Tibial nerve (tissue), 4 donors: ENCODE data around the gene RSAD1. TPM values are rescaled to one million over a fixed set of nuclear protein-coding genes. Genes with fewer than 3 reads are reported as not detected.

Experiments
- DNase-seq, 2 donors: peaks; one replicate each; pipeline ENCODE4 v3.0.0-alpha.2; 2019; ENCODE audit warnings: low spot score in 2 of 2
- H3K27ac ChIP-seq, 4 donors: fragments of 200-600 bp; sonication (generic) in 3 of 4; one replicate each; pipeline ENCODE4 v1.5.1; 2017 to 2019; ENCODE audit warnings: mild to moderate bottlenecking in 1 of 4
- H3K27me3 ChIP-seq, 2 donors: fragments of 200-600 bp; sonication (generic) in 1 of 2; one replicate each; pipeline versions ENCODE4 v1.5.1 to v1.6.0; 2017 to 2019
- H3K36me3 ChIP-seq, 3 donors: fragments of 200-600 bp; sonication (generic); one replicate each; pipeline ENCODE4 v1.5.1; 2018 to 2019
- H3K4me1 ChIP-seq, 4 donors: fragments of 200-600 bp; sonication (generic) in 3 of 4; one replicate each; pipeline ENCODE4 v1.5.1; 2017 to 2019
- H3K4me3 ChIP-seq, 4 donors: fragments of 200-600 bp; sonication (generic) in 3 of 4; one replicate each; pipeline ENCODE4 v1.5.1; 2017 to 2019; ENCODE audit warnings: mild to moderate bottlenecking in 1 of 4, moderate library complexity in 1 of 4
- H3K9me3 ChIP-seq, 4 donors: fragments of 200-600 bp; sonication (generic) in 3 of 4; one replicate each; pipeline ENCODE4 v1.5.1; 2017 to 2019
- EP300 ChIP-seq, 2 donors: sonication (generic); formaldehyde crosslinking; IDR thresholded peaks; one replicate each; pipeline ENCODE4 v1.6.1; 2017; ENCODE audit warnings: antibody characterized with exemption in 2 of 2, mild to moderate bottlenecking in 1 of 2
- POLR2A ChIP-seq, 2 donors: fragments of 450-650 bp; IDR thresholded peaks; one replicate each; pipeline ENCODE4 v1.6.1; 2017; ENCODE audit warnings: antibody characterized with exemption in 2 of 2, mild to moderate bottlenecking in 2 of 2, moderate library complexity in 2 of 2
- WGBS, 2 donors: methylation state at CpG; one replicate each; pipeline ENCODE4 v1.1.5; 2018; 5-methylcytosine and 5-hydroxymethylcytosine counted together
- total RNA-seq, 4 donors: library from RNA; depleted of rRNA; stranded (reverse); fragments of >200 nt; gene quantifications; one replicate each; pipeline ENCODE4 v1.1.0, GENCODE V29; 2016
- TF ChIP-seq, protein P1 (sequence below), 5 experiments: fragments of 200-600 bp in 3 of 5; fragments of 450-650 bp in 2 of 5; sonication (generic) in 3 of 5; IDR thresholded peaks; one replicate each; pipeline ENCODE4 v1.5.1; 2016 to 2019; ENCODE audit warnings: antibody characterized with exemption in 5 of 5, mild to moderate bottlenecking in 3 of 5, moderate library complexity in 2 of 5

RSAD1 gene
- 10 to 100 TPM; 30.8 to 61.8 (median 32.9) TPM for total RNA-seq

DNA sequence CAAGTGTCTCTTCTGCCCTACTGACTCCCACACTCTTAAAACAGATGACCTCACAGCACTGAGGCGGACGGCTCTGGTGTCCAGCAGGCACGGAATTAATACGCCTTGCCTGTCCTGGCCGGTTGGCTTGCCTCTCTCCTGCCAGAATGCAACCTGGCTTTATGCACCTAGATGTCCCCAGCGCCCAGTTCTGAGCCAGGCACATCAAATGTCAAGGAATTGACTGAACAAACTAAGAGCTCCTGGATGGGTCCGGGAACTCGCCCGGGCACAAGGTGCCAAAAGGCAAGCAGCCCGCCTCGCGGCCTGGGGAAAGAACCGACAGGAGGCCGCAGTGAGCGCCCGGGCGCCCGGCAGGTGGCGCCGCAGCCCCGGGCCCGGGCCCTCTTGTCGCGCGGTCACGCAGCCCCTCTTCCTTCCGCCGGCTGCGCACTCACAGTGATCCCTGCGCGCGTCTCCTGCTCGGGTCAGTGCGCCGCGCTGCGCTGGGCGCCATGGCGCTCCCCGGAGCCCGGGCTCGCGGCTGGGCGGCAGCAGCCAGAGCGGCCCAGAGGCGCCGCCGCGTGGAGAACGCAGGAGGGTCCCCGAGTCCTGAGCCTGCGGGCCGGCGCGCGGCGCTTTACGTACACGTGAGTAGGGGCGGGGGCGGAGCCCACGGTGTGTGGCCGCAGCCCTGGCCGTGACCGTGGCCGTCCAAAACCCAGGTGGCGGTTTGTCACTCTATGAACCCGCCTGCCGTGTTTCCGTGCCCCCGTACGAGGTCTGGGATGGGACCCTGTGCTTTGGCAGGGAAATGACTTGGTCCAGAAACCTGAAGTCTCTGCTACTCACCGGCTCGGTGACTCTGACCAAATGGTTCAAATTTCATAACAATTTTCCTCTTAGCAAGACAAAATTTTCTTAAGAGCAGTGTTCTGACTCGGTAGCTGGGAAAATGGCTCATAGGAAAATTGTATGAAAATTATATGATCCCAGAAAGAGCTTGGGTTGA lies at the start of gene RSAD1:
Gene RSAD1 (plus strand): TSS at position 470 of the 991 bp plus-strand sequence. CDS start 25 bp downstream, at position 495.
- H3K4me1 ChIP-seq = peaks cover 0 to 48% (median 15%) of the 10 kb centered on the region in 4 donors
- no peaks in the 10 kb centered on the region for H3K27me3 ChIP-seq
- DNase-seq = peak; percentile 65 to 70
- no peaks in the 10 kb centered on the region for H3K9me3 ChIP-seq
- TF ChIP-seq POLR2A (IDR thresholded peaks at IDR 0.05) = peak; percentile 69 to 78
- TF ChIP-seq, protein P1, sequence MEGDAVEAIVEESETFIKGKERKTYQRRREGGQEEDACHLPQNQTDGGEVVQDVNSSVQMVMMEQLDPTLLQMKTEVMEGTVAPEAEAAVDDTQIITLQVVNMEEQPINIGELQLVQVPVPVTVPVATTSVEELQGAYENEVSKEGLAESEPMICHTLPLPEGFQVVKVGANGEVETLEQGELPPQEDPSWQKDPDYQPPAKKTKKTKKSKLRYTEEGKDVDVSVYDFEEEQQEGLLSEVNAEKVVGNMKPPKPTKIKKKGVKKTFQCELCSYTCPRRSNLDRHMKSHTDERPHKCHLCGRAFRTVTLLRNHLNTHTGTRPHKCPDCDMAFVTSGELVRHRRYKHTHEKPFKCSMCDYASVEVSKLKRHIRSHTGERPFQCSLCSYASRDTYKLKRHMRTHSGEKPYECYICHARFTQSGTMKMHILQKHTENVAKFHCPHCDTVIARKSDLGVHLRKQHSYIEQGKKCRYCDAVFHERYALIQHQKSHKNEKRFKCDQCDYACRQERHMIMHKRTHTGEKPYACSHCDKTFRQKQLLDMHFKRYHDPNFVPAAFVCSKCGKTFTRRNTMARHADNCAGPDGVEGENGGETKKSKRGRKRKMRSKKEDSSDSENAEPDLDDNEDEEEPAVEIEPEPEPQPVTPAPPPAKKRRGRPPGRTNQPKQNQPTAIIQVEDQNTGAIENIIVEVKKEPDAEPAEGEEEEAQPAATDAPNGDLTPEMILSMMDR (IDR thresholded peaks at IDR 0.05) = peak; percentile 88 to 99 (median 96)
- peak in 1 of 2 donors; percentile 77 for TF ChIP-seq EP300 (IDR thresholded peaks at IDR 0.05)
- WGBS, 2 donors = 2 to 4% methylated on average over 67 to 69 of the region's 75 CpGs
- H3K27ac ChIP-seq = peak within 1 kb of the TSS; percentile 68 to 93 (median 84)
- peaks cover 0 to 32% (median 0%) of the 10 kb centered on the region in 3 donors for H3K36me3 ChIP-seq
- peak within 1 kb of the TSS; percentile 58 to 85 (median 76) for H3K4me3 ChIP-seq

DNA sequence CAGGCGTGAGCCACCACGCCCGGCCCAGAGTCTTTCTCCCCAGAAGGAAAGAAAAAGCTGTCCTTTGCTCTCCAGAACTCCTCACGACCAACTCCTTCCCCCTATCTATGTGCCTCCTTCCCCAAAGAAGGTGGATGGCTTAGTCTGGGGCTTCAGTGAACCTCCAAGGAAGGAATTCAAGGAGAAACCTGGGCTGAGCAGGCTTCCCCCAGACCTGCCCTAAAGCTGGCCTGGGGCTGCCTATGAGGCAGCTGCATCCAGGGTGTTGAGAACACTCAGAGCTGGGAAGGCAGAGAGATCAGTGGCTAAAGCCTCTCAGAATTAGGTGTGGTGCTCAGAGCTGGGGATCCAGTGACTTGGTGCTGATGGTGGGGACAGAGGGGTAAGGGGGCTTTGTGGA lies 48.9 kb upstream of the RSAD1 start:
- TF ChIP-seq POLR2A (IDR thresholded peaks at IDR 0.05) (no peak), EP300 (IDR thresholded peaks at IDR 0.05) (no peak)
- TF ChIP-seq, protein P1 (IDR thresholded peaks at IDR 0.05) = no peak
- Histone ChIP-seq H3K27me3 (no peaks in the 10 kb centered on the region), H3K36me3 (peaks cover 0 to 8% (median 0%) of the 10 kb centered on the region in 3 donors)

DNA sequence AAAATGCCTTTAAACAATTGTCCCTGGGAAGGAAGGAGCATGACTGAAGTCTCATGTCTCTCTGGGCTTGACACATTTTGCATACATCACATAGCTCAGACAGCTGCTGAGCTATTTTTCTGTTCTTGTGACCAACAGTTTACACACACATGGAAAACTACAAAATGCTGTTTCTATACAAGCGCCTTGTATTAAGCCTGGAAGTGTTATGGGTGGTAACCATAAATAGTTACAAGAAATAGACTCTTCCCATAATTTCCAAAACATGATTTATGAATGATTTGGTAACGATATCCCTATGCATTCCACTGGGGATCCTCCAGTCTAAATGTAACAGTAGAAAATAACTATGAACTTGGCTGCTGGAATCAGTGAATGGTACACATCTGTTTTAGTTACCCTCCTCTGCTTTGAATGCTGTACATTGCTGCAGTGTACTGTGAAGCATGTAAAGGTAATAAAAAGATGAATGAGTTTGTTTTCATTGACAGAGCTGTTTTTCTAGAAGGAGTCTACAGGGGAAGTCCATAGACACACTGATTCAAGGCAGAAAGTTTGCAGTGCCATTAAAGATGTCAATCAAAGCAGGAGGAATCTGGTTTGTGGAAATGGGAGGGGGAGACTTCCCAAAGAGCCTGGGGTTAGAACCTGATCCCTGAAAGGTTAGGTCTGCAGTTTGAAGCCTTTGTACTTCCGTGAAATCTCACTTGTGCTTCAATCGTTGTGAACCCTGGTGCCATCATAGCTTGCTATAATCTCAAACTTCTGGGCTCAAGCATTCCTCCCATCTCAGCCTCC lies 47.6 kb upstream of the RSAD1 start:
- Histone ChIP-seq H3K4me3 (no peak overlapping the region), H3K36me3 (peaks cover 0 to 11% (median 0%) of the 10 kb centered on the region in 3 donors), H3K4me1 (peaks cover 0 to 25% (median 12%) of the 10 kb centered on the region in 4 donors), H3K27me3 (no peaks in the 10 kb centered on the region), H3K27ac (no peak overlapping the region), H3K9me3 (no peaks in the 10 kb centered on the region)
- DNase-seq = no peak
- 49 to 61% methylated on average over 4 of the region's 4 CpGs for WGBS, 2 donors
- no peak for TF ChIP-seq POLR2A (IDR thresholded peaks at IDR 0.05)
- TF ChIP-seq EP300 (IDR thresholded peaks at IDR 0.05) = no peak
- TF ChIP-seq, protein P1 (IDR thresholded peaks at IDR 0.05) = no peak

More for the DNA sequence above, 48.9 kb upstream of the RSAD1 start:
- no peak for DNase-seq
- Histone ChIP-seq H3K4me3 (no peak overlapping the region), H3K27ac (no peak overlapping the region), H3K4me1 (peaks cover 0 to 35% (median 22%) of the 10 kb centered on the region in 4 donors), H3K9me3 (no peaks in the 10 kb centered on the region)
- 98% methylated on average over 4 of the region's 4 CpGs for WGBS, 2 donors

DNA sequence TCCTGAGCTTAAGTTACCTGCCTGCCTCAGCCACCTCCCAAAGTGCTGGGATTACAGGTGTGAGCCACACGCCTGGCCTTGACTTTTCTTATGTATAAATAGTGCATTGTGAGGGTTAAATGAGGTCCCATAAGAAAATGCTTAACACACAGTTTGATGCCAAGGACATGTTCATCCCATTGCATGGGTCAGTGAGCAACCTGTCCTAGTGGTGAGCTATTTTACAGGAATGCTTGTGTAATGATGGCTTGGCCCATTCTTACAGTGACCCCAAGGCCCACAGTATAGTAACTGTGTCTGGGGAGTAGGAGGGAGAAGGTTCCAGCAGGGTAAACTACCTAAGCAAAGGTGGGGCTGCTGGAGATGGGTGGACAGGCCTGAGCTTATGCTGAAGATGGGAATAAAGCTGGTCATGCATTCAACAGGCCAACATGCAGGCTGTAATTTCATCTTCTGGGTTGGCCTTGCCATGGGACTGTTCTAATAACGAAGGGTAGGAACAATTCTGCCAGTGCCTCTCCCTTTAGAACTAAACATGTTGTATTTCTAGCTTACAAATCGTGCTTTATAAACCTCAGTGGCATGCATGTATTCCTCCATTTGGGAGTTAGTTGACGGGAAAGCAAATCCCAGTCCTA lies 46.4 kb upstream of the RSAD1 start:
- Histone ChIP-seq H3K9me3 (no peaks in the 10 kb centered on the region), H3K27me3 (no peaks in the 10 kb centered on the region), H3K4me3 (no peak overlapping the region), H3K36me3 (peaks cover 0 to 11% (median 0%) of the 10 kb centered on the region in 3 donors), H3K4me1 (peaks cover 0 to 15% (median 7%) of the 10 kb centered on the region in 4 donors), H3K27ac (no peak overlapping the region)
- TF ChIP-seq POLR2A (IDR thresholded peaks at IDR 0.05) = no peak
- TF ChIP-seq, protein P1 (IDR thresholded peaks at IDR 0.05) = no peak
- no peak for TF ChIP-seq EP300 (IDR thresholded peaks at IDR 0.05)
- no peak for DNase-seq
- 72 to 93% methylated on average over 4 of the region's 4 CpGs for WGBS, 2 donors
